Endothelial cell (in vitro differentiated cells): ENCODE results near the gene DENND6B. TPM values are rescaled to one million over a fixed set of nuclear protein-coding genes. Genes with fewer than 3 reads are reported as not detected.
"Not testable (repeated sequence)": the region's sequence is repeated elsewhere in the genome, so short reads cannot be mapped to it uniquely, and the experiment has no call there.

Experiments
- DNase-seq: peaks from one replicate; pipeline ENCODE4 v3.0.0; 2021; ENCODE audit warnings: low spot score
- H3K27ac Mint-ChIP-seq: one replicate; pipeline ENCODE4 v1.8.0; 2021; ENCODE audit warnings: mixed read lengths, inconsistent platforms; ENCODE audit not compliant: unreplicated experiment
- H3K27me3 Mint-ChIP-seq: one replicate; pipeline ENCODE4 v1.8.0; 2021; ENCODE audit warnings: mild to moderate bottlenecking, moderate library complexity, mixed read lengths, inconsistent platforms; ENCODE audit not compliant: unreplicated experiment
- H3K36me3 Mint-ChIP-seq: one replicate; pipeline ENCODE4 v1.8.0; 2021; ENCODE audit warnings: mild to moderate bottlenecking, low read depth, mixed read lengths, inconsistent platforms; ENCODE audit not compliant: unreplicated experiment
- H3K4me1 Mint-ChIP-seq: one replicate; pipeline ENCODE4 v1.8.0; 2021; ENCODE audit warnings: mild to moderate bottlenecking, mixed read lengths, inconsistent platforms; ENCODE audit not compliant: unreplicated experiment
- H3K4me3 Mint-ChIP-seq: one replicate; pipeline ENCODE4 v1.8.0; 2021; ENCODE audit warnings: mild to moderate bottlenecking, mixed read lengths, inconsistent platforms; ENCODE audit not compliant: unreplicated experiment
- H3K9me3 Mint-ChIP-seq: one replicate; pipeline ENCODE4 v1.8.0; 2021; ENCODE audit warnings: mixed read lengths, inconsistent platforms; ENCODE audit not compliant: unreplicated experiment
- CTCF ChIP-seq: fragments of 200-600 bp; sonication (generic); IDR thresholded peaks from one replicate; pipeline ENCODE4 v1.5.0; 2021; ENCODE audit warnings: antibody characterized with exemption; ENCODE audit not compliant: unreplicated experiment
- total RNA-seq: library from RNA; stranded (reverse); fragmentation: NEBNext Ultra II Directional; extraction: Animal tissue kit (Norgen Biotek cat#: 25700); gene quantifications from one replicate; pipeline ENCODE4 v1.2.1, GENCODE V29; 2021; ENCODE audit not compliant: unreplicated experiment

DENND6B gene
- total RNA-seq, 1 donor from 2014 or later, result 3.6 TPM

GRCh38 chr22:50339945-50340879 is 13.4 kb upstream of the DENND6B start:
- Mint-ChIP-seq H3K4me1 (no peaks in the 10 kb centered on the region), H3K4me3 (no peak overlapping the region), H3K9me3 (no peaks in the 10 kb centered on the region), H3K27ac (no peak overlapping the region), H3K27me3 (peaks cover 1% of the 10 kb centered on the region), H3K36me3 (no peaks in the 10 kb centered on the region)
- no peak for DNase-seq
- TF ChIP-seq CTCF, result no peak

GRCh38 chr22:50338860-50339462 is 12.1 kb upstream of the DENND6B start:
- Mint-ChIP-seq H3K27me3 (peaks cover 1% of the 10 kb centered on the region), H3K9me3 (no peaks in the 10 kb centered on the region), H3K4me3 (no peak overlapping the region), H3K4me1 (no peaks in the 10 kb centered on the region), H3K27ac (no peak overlapping the region), H3K36me3 (no peaks in the 10 kb centered on the region)
- no peak for DNase-seq
- TF ChIP-seq CTCF, result no peak

GRCh38 chr22:50338042-50338573 is 11.3 kb upstream of the DENND6B start:
- H3K36me3 Mint-ChIP-seq, result no peaks in the 10 kb centered on the region
- TF ChIP-seq CTCF, result no peak
- H3K27ac Mint-ChIP-seq, result no peak overlapping the region
- DNase-seq, result no peak
- no peaks in the 10 kb centered on the region for H3K9me3 Mint-ChIP-seq
- no peaks in the 10 kb centered on the region for H3K4me1 Mint-ChIP-seq
- no peak overlapping the region for H3K4me3 Mint-ChIP-seq
- H3K27me3 Mint-ChIP-seq, result peaks cover 1% of the 10 kb centered on the region

GRCh38 chr22:50337262-50338041 is 10.6 kb upstream of the DENND6B start:
- H3K4me1 Mint-ChIP-seq, result no peaks in the 10 kb centered on the region
- peaks cover 1% of the 10 kb centered on the region for H3K27me3 Mint-ChIP-seq
- no peak for TF ChIP-seq CTCF

DNA sequence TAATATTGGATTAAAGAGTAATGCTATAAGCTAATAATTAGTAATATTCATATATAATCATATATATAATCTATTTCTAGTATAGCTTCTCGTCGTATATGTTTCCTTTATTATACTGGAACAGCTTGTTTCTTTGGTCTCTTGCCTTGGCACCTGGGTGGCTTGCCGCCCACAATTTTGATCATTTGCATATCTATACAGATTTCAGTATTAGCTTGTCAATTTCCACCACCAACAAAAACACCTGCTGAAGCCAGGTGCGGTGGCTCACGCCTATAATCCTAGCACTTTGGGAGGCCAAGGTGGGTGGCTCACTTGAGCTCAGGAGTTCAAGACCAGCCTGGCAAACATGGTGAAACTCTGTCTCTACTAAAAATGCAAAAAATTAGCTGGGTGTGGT is 7.6 kb upstream of the DENND6B start:
- not testable (repeated sequence) for DNase-seq

More at GRCh38 chr22:50337262-50338041, 10.6 kb upstream of the DENND6B start:
- no peak for DNase-seq
- no peak overlapping the region for H3K4me3 Mint-ChIP-seq
- no peaks in the 10 kb centered on the region for H3K9me3 Mint-ChIP-seq
- H3K36me3 Mint-ChIP-seq, result no peaks in the 10 kb centered on the region
- no peak overlapping the region for H3K27ac Mint-ChIP-seq

More for the DNA sequence above, 7.6 kb upstream of the DENND6B start:
- not testable (repeated sequence) for H3K4me3 Mint-ChIP-seq, H3K27ac Mint-ChIP-seq, H3K4me1 Mint-ChIP-seq, H3K9me3 Mint-ChIP-seq, H3K27me3 Mint-ChIP-seq, H3K36me3 Mint-ChIP-seq
